HG03520 (cell line): ENCODE data around the gene NGLY1.

Experiments
- ATAC-seq: cut with Tn5 transposase; IDR thresholded peaks from one replicate; pipeline ENCODE4 v1.9.1; 2021; ENCODE audit warnings: mild to moderate bottlenecking, moderate library complexity; ENCODE audit not compliant: unreplicated experiment

Gene NGLY1

GRCh38 chr3:25713341-25713985 lies 69.8 kb downstream of the NGLY1 start:
- ATAC-seq, result no peak

GRCh38 chr3:25711090-25711489 lies 72.2 kb downstream of the NGLY1 start:
- no peak for ATAC-seq

- no peak for ATAC-seq
Measured at GRCh38 chr3:25708036-25708435, 75.2 kb downstream of the NGLY1 start.

- ATAC-seq, result no peak
Measured at GRCh38 chr3:25707268-25707926, 75.8 kb downstream of the NGLY1 start.

- no peak for ATAC-seq
Measured at GRCh38 chr3:25706213-25706612, 77.0 kb downstream of the NGLY1 start.

GRCh38 chr3:25697553-25697952 lies 85.7 kb downstream of the NGLY1 start:
- no peak for ATAC-seq

GRCh38 chr3:25695731-25696420 lies 87.4 kb downstream of the NGLY1 start:
- ATAC-seq, result no peak

GRCh38 chr3:25693238-25693637 lies 90.0 kb downstream of the NGLY1 start:
- no peak for ATAC-seq

GRCh38 chr3:25692341-25692740 lies 90.9 kb downstream of the NGLY1 start:
- no peak for ATAC-seq

GRCh38 chr3:25690768-25691533 lies 92.3 kb downstream of the NGLY1 start:
- ATAC-seq, result no peak

- ATAC-seq, result no peak
Measured at GRCh38 chr3:25689226-25689625, 94.0 kb downstream of the NGLY1 start.

- no peak for ATAC-seq
Measured at GRCh38 chr3:25687742-25688141, 95.5 kb downstream of the NGLY1 start.

- no peak for ATAC-seq
Measured at GRCh38 chr3:25686766-25687165, 96.5 kb downstream of the NGLY1 start.

- no peak for ATAC-seq
Measured at GRCh38 chr3:25683882-25684281, 99.4 kb downstream of the NGLY1 start.

GRCh38 chr3:25683410-25683809 lies 99.8 kb downstream of the NGLY1 start:
- ATAC-seq, result no peak

- ATAC-seq, result no peak
Measured at GRCh38 chr3:25679642-25680302, 103.5 kb downstream of the NGLY1 start.

- ATAC-seq, result no peak
Measured at GRCh38 chr3:25679166-25679565, 104.1 kb downstream of the NGLY1 start.

GRCh38 chr3:25678581-25678980 lies 104.7 kb downstream of the NGLY1 start:
- no peak for ATAC-seq

GRCh38 chr3:25677121-25677520 lies 106.1 kb downstream of the NGLY1 start:
- no peak for ATAC-seq

GRCh38 chr3:25674670-25675069 lies 108.6 kb downstream of the NGLY1 start:
- ATAC-seq, result no peak

GRCh38 chr3:25673738-25674298 lies 109.4 kb downstream of the NGLY1 start:
- ATAC-seq, result no peak
